SK-N-MC (cell line): ENCODE data around the gene FBXO21.

Experiments used
- EZH2 ChIP-seq: fragments of 200-600 bp; sonication (generic); IDR thresholded peaks from one replicate; pipeline ENCODE4 v1.6.1; 2017; ENCODE audit warnings: antibody characterized with exemption
- FOXP2 ChIP-seq: optimal IDR thresholded peaks from 2 replicates; pipeline ENCODE3; 2011; ENCODE audit warnings: mild to moderate bottlenecking, moderate library complexity; ENCODE audit not compliant: insufficient read depth; ENCODE audit errors: extremely low read length, control extremely low read depth
- POLR2AphosphoS5 ChIP-seq: IDR thresholded peaks from 2 replicates; pipeline ENCODE4 v1.6.1; 2012; ENCODE audit warnings: mild to moderate bottlenecking, low read depth, low read length, borderline replicate concordance

GRCh38 chr12:117188961-117189724, 1.1 kb downstream of the FBXO21 start:
- TF ChIP-seq POLR2AphosphoS5 (no peak), EZH2 (no peak), FOXP2 (no peak)
